Left lung (tissue), 10 donors: Measurements from ENCODE around the gene SNX9. TPM values are rescaled to one million over a fixed set of nuclear protein-coding genes. Genes with fewer than 3 reads are reported as not detected.
"Not testable (repeated sequence)": the region's sequence is repeated elsewhere in the genome, so short reads cannot be mapped to it uniquely, and the experiment has no call there.

Source experiments
- ATAC-seq: fragments of 200-7000 bp; cut with Tn5 transposase; one replicate; pipeline ENCODE4 v1.9.1; 2020; ENCODE audit warnings: moderate library complexity
- DNase-seq, 4 donors: peaks; one replicate each; pipeline ENCODE4 v3.0.0-alpha.2; 2013 to 2020
- H3K27ac ChIP-seq, 2 donors: fragments of 200-600 bp; sonication (generic) in 1 of 2; one replicate each; pipeline versions ENCODE4 v1.5.0 to v1.8.0; 2020 to 2021
- H3K27me3 ChIP-seq, 2 donors: fragments of 200-600 bp; sonication (generic) in 1 of 2; one replicate each; pipeline versions ENCODE4 v1.5.0 to v1.8.0; 2020 to 2021
- H3K36me3 ChIP-seq, 2 donors: fragments of 200-600 bp; sonication (generic) in 1 of 2; one replicate each; pipeline versions ENCODE4 v1.5.0 to v1.8.0; 2020 to 2021
- H3K4me1 ChIP-seq, 2 donors: fragments of 200-600 bp; one replicate each; pipeline ENCODE4 v1.8.0; 2021
- H3K4me3 ChIP-seq, 2 donors: fragments of 200-600 bp; sonication (generic) in 1 of 2; one replicate each; pipeline versions ENCODE4 v1.5.0 to v1.8.0; 2020 to 2021; ENCODE audit warnings: mild to moderate bottlenecking in 1 of 2
- H3K9me3 ChIP-seq, 2 donors: fragments of 200-600 bp; sonication (generic) in 1 of 2; one replicate each; pipeline versions ENCODE4 v1.5.0 to v1.8.0; 2020 to 2021
- intact Hi-C, 2 donors: fragments of 100-400 bp; cut with DNase I; formaldehyde crosslinking; loops; one replicate each; pipeline versions ENCODE4 v1.11.2 to v1.14.2; 2022
- polyA plus RNA-seq, 6 donors: library from polyadenylated mRNA; unstranded; fragments of 120-200 nt; gene quantifications; one replicate each; pipeline ENCODE4 v1.2.1, GENCODE V29; 2013; ENCODE audit not compliant: insufficient read length in 6 of 6
- total RNA-seq, 2 donors: library from RNA; stranded (reverse); fragmentation: NEBNext Ultra II Directional; extraction: Animal tissue kit (Norgen Biotek cat#: 25700); gene quantifications; one replicate each; pipeline ENCODE4 v1.2.1, GENCODE V29; 2021
- TF ChIP-seq, protein P1 (sequence below), 2 donors: fragments of 200-600 bp; sonication (generic) in 1 of 2; IDR thresholded peaks; one replicate each; pipeline versions ENCODE4 v1.5.0 to v1.8.0; 2021; ENCODE audit warnings: antibody characterized with exemption in 2 of 2
- donor health status: DM: no; HTN: yes; CAD: no.
- donor health status: DM: no; HTN: no; CAD: no.

SNX9 gene
- total and polyA plus RNA-seq, 8 donors = 23.5 to 44.4 (median 38.4) TPM

DNA sequence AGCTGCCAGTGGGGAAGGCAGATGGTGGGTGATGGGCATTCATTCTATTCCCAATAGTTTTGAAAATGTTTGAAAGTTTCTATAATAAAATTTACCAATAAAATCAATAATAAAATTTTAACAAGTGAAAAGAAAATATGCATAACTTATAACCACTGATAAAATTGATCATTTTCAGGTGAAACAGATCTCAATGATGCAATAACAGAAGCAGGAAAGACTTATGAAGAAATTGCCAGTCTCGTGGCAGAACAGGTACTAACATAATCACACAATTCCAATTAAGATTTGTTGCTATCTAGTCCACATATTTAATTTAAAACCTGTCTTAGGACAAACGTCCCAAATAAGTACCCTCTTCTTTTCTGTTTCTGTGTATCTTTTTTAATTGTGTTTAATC, 112.7 kb downstream of the SNX9 start:
- ATAC-seq = no peak
- Histone ChIP-seq H3K9me3 (no peaks in the 10 kb centered on the region), H3K27me3 (no peaks in the 10 kb centered on the region), H3K36me3 (peaks cover 0 to 90% of the 10 kb centered on the region in 2 donors), H3K4me3 (no peak overlapping the region), H3K27ac (no peak overlapping the region), H3K4me1 (no peaks in the 10 kb centered on the region)
- TF ChIP-seq, protein P1, sequence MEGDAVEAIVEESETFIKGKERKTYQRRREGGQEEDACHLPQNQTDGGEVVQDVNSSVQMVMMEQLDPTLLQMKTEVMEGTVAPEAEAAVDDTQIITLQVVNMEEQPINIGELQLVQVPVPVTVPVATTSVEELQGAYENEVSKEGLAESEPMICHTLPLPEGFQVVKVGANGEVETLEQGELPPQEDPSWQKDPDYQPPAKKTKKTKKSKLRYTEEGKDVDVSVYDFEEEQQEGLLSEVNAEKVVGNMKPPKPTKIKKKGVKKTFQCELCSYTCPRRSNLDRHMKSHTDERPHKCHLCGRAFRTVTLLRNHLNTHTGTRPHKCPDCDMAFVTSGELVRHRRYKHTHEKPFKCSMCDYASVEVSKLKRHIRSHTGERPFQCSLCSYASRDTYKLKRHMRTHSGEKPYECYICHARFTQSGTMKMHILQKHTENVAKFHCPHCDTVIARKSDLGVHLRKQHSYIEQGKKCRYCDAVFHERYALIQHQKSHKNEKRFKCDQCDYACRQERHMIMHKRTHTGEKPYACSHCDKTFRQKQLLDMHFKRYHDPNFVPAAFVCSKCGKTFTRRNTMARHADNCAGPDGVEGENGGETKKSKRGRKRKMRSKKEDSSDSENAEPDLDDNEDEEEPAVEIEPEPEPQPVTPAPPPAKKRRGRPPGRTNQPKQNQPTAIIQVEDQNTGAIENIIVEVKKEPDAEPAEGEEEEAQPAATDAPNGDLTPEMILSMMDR (IDR thresholded peaks at IDR 0.05) = no peak
- intact Hi-C loops = no loop called here
- DNase-seq = no peak

DNA sequence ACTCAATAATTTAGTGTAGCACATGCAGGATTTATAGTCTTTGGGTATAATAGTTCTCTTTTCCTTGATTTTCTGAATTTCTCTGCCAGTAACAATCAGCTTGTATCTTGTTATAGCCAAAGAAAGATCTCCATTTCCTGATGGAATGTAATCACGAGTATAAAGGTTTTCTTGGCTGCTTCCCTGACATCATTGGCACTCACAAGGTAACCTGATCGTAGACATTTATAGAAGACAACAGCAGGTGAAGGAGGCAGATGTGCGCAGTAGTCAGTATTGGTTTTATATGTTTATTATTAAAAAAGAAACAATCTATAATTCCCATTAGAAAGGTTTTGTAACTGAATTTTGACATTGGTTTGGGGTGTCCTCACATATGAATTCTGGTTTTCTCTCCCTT, 114.3 kb downstream of the SNX9 start:
- Histone ChIP-seq H3K27ac (no peak overlapping the region), H3K9me3 (no peaks in the 10 kb centered on the region), H3K4me3 (no peak overlapping the region), H3K36me3 (peaks cover 0 to 91% of the 10 kb centered on the region in 2 donors), H3K27me3 (no peaks in the 10 kb centered on the region), H3K4me1 (no peaks in the 10 kb centered on the region)
- no peak for ATAC-seq
- intact Hi-C loops = no loop called here
- TF ChIP-seq, protein P1 (IDR thresholded peaks at IDR 0.05) = no peak
- DNase-seq = no peak

DNA sequence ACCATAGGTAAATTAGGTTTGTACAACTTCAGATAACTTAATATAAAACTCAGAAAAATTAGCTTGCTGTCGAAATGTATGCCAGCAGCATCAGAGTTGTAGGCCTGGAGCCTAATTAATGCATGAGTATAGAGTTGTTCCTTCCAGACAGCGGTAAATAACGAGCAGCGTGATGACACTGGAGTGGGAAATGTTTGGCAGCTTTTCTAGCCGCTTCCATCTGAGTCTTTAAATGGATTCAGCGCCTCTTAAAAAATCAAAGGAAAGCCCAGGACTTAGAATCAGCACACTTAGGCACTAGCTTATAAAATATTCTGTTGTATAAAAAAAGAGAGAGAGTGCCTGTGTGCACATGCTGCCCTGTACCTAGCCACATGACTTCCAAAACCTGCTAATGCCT, 114.9 kb downstream of the SNX9 start:
- intact Hi-C loops = no loop called here
- H3K4me1 ChIP-seq = no peaks in the 10 kb centered on the region

DNA sequence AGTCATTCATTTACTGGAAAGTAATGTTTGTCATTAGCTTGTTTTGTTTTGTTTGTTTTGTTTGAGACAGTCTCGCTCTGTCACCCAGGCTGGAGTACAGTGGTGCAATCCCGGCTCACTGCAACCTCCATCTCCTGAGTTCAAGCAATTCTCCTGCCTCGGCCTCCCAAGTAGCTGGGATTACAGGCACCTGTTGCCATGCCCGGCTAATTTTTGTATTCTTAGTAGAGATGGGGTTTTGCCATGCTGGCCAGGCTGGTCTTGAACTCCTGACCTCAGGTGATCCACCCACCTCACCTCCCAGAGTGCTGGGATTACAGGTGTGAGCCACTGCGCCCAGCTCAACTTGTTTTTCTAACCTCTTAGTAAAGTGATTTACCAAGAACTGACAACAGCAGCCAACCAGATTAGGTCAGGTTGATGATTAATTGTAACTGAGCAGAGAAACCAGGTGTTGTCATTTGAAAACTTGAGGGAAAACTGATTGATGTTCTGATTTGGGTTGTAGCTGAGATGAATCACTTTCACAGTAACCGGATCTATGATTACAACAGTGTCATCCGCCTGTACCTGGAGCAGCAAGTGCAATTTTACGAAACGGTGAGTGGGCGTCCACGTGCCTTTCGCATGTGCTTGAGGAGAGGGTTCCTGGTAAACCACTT, 117.5 kb downstream of the SNX9 start:
- H3K27ac ChIP-seq, ATAC-seq, H3K9me3 ChIP-seq, intact Hi-C loops, DNase-seq, H3K27me3 ChIP-seq, H3K4me3 ChIP-seq, H3K4me1 ChIP-seq: not testable (repeated sequence)
- peaks cover 0 to 94% of the 10 kb centered on the region in 2 donors for H3K36me3 ChIP-seq

More for the DNA sequence above, 114.9 kb downstream of the SNX9 start:
- Histone ChIP-seq H3K4me3 (no peak overlapping the region), H3K36me3 (peaks cover 0 to 91% of the 10 kb centered on the region in 2 donors), H3K27ac (no peak overlapping the region), H3K27me3 (no peaks in the 10 kb centered on the region), H3K9me3 (no peaks in the 10 kb centered on the region)
- no peak for DNase-seq
- TF ChIP-seq, protein P1 (IDR thresholded peaks at IDR 0.05) = no peak
- ATAC-seq = no peak

DNA sequence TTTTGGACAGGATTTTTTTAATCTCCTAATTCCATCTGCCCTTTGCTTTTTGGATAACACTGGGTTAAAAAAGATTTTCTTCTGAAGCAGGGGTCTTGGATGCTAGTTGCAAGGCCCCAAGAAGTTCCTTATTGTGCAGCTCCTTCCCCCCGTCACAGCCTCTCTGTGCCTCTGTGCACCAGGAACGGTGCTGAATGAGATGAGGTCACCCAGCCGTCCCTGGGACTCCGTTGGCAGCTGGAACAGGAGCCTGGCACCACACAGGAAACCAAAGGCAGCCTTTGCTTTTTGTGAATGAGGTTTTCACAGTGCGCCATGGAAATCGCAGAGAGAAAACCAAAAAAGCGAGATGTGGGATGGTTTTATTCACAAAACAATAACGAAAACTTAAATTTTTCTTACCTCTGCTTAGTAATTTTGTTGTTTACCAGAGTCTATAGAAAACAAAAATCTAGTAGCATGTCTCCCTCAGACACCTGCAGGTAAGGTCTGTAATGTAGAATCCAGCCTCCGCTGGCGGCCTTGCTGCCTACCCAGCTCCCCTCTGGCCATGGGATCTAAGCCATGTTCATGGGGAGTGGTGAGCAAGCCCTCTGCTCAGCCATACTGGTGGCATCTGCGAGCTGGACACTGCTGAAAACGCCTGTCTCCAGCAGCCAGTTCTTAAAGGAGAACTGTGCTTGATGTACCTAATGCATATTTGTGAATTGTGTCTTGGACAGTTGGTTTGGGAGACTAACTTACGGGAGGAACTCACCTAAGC, 118.2 kb downstream of the SNX9 start:
- Histone ChIP-seq H3K27ac (no peak overlapping the region), H3K27me3 (no peaks in the 10 kb centered on the region), H3K4me3 (no peak overlapping the region), H3K4me1 (no peaks in the 10 kb centered on the region), H3K36me3 (peaks cover 0 to 89% of the 10 kb centered on the region in 2 donors), H3K9me3 (no peaks in the 10 kb centered on the region)
- no peak for ATAC-seq
- intact Hi-C loops = no loop called here
- TF ChIP-seq, protein P1 (IDR thresholded peaks at IDR 0.05) = no peak
- DNase-seq = no peak
